B cell (primary cell): ENCODE data around the gene NMT2. TPM values are rescaled to one million over a fixed set of nuclear protein-coding genes. Genes with fewer than 3 reads are reported as not detected.
"Not testable (repeated sequence)": the region's sequence is repeated elsewhere in the genome, so short reads cannot be mapped to it uniquely, and the experiment has no call there.

Source experiments
- ATAC-seq: fragments of 200-7000 bp; cut with Tn5 transposase; one replicate; pipeline ENCODE4 v1.10.0; 2021; ENCODE audit warnings: low read depth, mild to moderate bottlenecking, moderate number of reproducible peaks, moderate library complexity
- CTCF ChIA-PET: fragments of 350-600 bp; sonication (Branson Sonifier 250); formaldehyde crosslinking; loops from one replicate; lab custom pipeline; 2021; ENCODE audit warnings: antibody characterized with exemption, inconsistent platforms; lab: Charles Lee
- POLR2A ChIA-PET: fragments of 350-600 bp; sonication (Branson Sonifier 250); formaldehyde crosslinking; loops from one replicate; lab custom pipeline; 2021; ENCODE audit warnings: antibody characterized with exemption; lab: Charles Lee
- DNase-seq: peaks from one replicate; pipeline ENCODE4 v3.0.0; 2013
- H2AFZ ChIP-seq: 2 replicates; pipeline ENCODE4 v1.6.1; 2012; ENCODE audit warnings: mild to moderate bottlenecking, low read depth, low read length; ENCODE audit not compliant: insufficient read depth, poor library complexity, severe bottlenecking
- H3K27ac ChIP-seq, 2 donors: 1 replicate in 1 of 2; 2 replicates in 1 of 2; pipeline ENCODE4 v1.5.1; 2012 to 2013; ENCODE audit warnings: low read length in 2 of 2, mild to moderate bottlenecking in 2 of 2, moderate library complexity in 1 of 2
- H3K27me3 ChIP-seq, 4 experiments: fragments of 200-600 bp in 1 of 4; sonication (generic) in 1 of 4; replicated peaks in 1 of 4; 1 replicate in 2 of 4; 2 replicates in 2 of 4; pipeline versions ENCODE4 v1.6.1 to v1.7.0; 2013 to 2016; ENCODE audit warnings: low read length in 3 of 4, mild to moderate bottlenecking in 2 of 4, mixed read lengths in 1 of 4, moderate library complexity in 1 of 4; ENCODE audit not compliant: insufficient read depth in 4 of 4, control insufficient read depth in 3 of 4; ENCODE audit errors: control extremely low read depth in 1 of 4
- H3K36me3 ChIP-seq, 2 experiments: replicated peaks in 1 of 2; 1 replicate in 1 of 2; 2 replicates in 1 of 2; pipeline versions ENCODE4 v1.6.1 to v1.7.1; 2013; ENCODE audit warnings: low read length in 1 of 2; ENCODE audit not compliant: insufficient read depth in 2 of 2, control insufficient read depth in 1 of 2; ENCODE audit errors: control extremely low read depth in 1 of 2, extremely low read depth in 1 of 2
- H3K4me1 ChIP-seq, 2 donors: fragments of 200-600 bp in 1 of 2; sonication (generic) in 1 of 2; 1 replicate in 1 of 2; 2 replicates in 1 of 2; pipeline versions ENCODE4 v1.5.1 to v1.6.1; 2013 to 2017; ENCODE audit warnings: low read length in 2 of 2; ENCODE audit not compliant: control insufficient read depth in 2 of 2, insufficient read depth in 2 of 2
- H3K4me2 ChIP-seq: replicated peaks from 2 replicates; pipeline ENCODE3; 2012; ENCODE audit warnings: mild to moderate bottlenecking, low read depth, low read length; ENCODE audit not compliant: poor library complexity, severe bottlenecking
- H3K4me3 ChIP-seq, 5 experiments: fragments of 200-600 bp in 1 of 5; sonication (generic) in 1 of 5; 1 replicate in 3 of 5; 2 replicates in 2 of 5; pipeline versions ENCODE4 v1.5.1 to v1.7.0; 2011 to 2016; ENCODE audit warnings: low read length in 4 of 5, mild to moderate bottlenecking in 4 of 5, low read depth in 2 of 5, control low read depth in 1 of 5, moderate library complexity in 1 of 5; ENCODE audit not compliant: insufficient read depth in 1 of 5; ENCODE audit errors: control extremely low read depth in 1 of 5, extremely low read depth in 1 of 5
- H3K79me2 ChIP-seq: fragments of 200-600 bp; sonication (generic); one replicate; pipeline ENCODE4 v1.6.0; 2016; ENCODE audit warnings: low read length; ENCODE audit not compliant: control insufficient read depth, insufficient read depth
- H3K9ac ChIP-seq: fragments of 200-600 bp; sonication (generic); 2 replicates; pipeline ENCODE4 v1.6.1; 2017; ENCODE audit warnings: mild to moderate bottlenecking, low read length, moderate library complexity
- H3K9me3 ChIP-seq, 3 donors: one replicate each; pipeline versions ENCODE4 v1.6.1 to v1.7.1; 2013; ENCODE audit warnings: low read length in 2 of 3; ENCODE audit not compliant: control insufficient read depth in 2 of 3, insufficient read depth in 1 of 3; ENCODE audit errors: control extremely low read depth in 1 of 3
- H4K20me1 ChIP-seq: 2 replicates; pipeline ENCODE4 v1.6.0; 2012; ENCODE audit warnings: mild to moderate bottlenecking, low read length; ENCODE audit not compliant: insufficient read depth, control insufficient read depth, poor library complexity, severe bottlenecking
- H3K27ac Mint-ChIP-seq: one replicate; pipeline ENCODE4 v1.8.0; 2021; ENCODE audit warnings: mixed read lengths
- H3K27me3 Mint-ChIP-seq: one replicate; pipeline ENCODE4 v1.8.0; 2021; ENCODE audit warnings: mixed read lengths
- H3K4me1 Mint-ChIP-seq: one replicate; pipeline ENCODE4 v1.8.0; 2021; ENCODE audit warnings: mixed read lengths
- H3K4me3 Mint-ChIP-seq: one replicate; pipeline ENCODE4 v1.8.0; 2021; ENCODE audit warnings: mixed read lengths
- H3K9me3 Mint-ChIP-seq: one replicate; pipeline ENCODE4 v1.8.0; 2022; ENCODE audit warnings: mixed read lengths; ENCODE audit not compliant: insufficient read depth
- EZH2 ChIP-seq: IDR thresholded peaks from 2 replicates; pipeline ENCODE4 v1.6.1; 2012; ENCODE audit warnings: borderline replicate concordance, low read depth, mild to moderate bottlenecking, moderate library complexity, low read length; ENCODE audit not compliant: insufficient read depth, poor library complexity, severe bottlenecking
- WGBS: methylation state at CpG from one replicate; pipeline ENCODE4 v1.1.5; 2013; ENCODE audit warnings: missing lambda C conversion rate; ENCODE audit not compliant: insufficient coverage; 5-methylcytosine and 5-hydroxymethylcytosine counted together
- intact Hi-C: fragments of 100-400 bp; cut with micrococcal nuclease; formaldehyde crosslinking; loops from one replicate; pipeline ENCODE4 v1.10.0; 2022
- polyA plus RNA-seq: library from polyadenylated mRNA; depleted of rRNA; stranded (reverse); fragments of >200 nt; gene quantifications from 2 replicates; pipeline ENCODE4 v1.2.3, GENCODE V29; 2012
- total RNA-seq, 2 donors: library from RNA; stranded (reverse); fragments of 120-200 nt in 1 of 2; gene quantifications; 1 replicate in 1 of 2; 2 replicates in 1 of 2; pipeline versions ENCODE4 v1.2.3 to v1.2.4, GENCODE V29; 2013 to 2022
- TF ChIP-seq, protein P1 (sequence below): fragments of 200-600 bp; IDR thresholded peaks from one replicate; pipeline ENCODE4 v1.8.0; 2022; ENCODE audit warnings: antibody characterized with exemption, mild to moderate bottlenecking

NMT2 gene
- total and polyA plus RNA-seq, 2 donors (not counting 1 experiment from before 2014, with no cell fraction given) = 2.8 to 73.3 TPM

DNA sequence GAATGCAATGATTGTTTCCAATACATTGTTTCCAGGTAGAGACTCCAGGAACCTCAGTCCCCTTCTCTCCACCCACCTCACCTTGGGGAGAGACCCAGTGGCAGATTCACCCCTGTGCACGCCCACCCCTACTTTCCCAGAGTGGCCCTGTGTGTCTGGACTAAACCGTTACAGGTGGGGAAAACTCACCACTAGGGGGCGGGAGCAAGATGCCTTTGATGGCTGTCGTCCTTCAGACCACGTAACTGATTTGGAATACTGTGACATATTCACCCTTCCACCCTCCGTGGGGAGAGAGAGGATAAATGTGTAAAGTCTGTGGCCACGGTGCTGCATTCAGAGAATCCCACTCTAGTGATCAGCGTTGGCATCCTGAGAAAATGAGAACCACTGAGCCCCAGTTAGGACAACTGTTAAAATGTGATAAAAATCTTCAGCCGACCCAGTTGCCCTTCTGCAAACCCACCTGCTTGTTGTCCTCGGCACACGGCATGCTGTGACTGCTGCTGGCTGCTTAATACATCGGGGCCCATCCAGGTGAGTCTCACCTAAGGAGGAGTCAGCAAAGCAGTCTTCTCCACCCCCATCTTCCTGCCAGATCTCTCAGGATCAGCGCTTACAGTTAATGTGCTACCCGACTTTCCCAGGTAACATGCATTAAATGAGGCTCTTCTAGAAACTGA is 41.5 kb upstream of the NMT2 start:
- Histone ChIP-seq H3K4me1 (peaks cover 16 to 18% of the 10 kb centered on the region in 2 donors), H3K9ac (no peak overlapping the region), H4K20me1 (no peaks in the 10 kb centered on the region), H2AFZ (peak overlapping the region; percentile 69), H3K27ac (no peak overlapping the region), H3K27me3 (no peaks in the 10 kb centered on the region), H3K4me2 (peak overlapping the region; percentile 45), H3K79me2 (no peaks in the 10 kb centered on the region), H3K9me3 (no peaks in the 10 kb centered on the region), H3K36me3 (no peaks in the 10 kb centered on the region), H3K4me3 (peak overlapping the region in 1 of 5 experiments; percentile 27)
- H3K4me3 Mint-ChIP-seq = no peak overlapping the region
- ChIA-PET POLR2A (interaction anchor here (0.7 kb wide), 1 partner anchor 29 kb away, joined by 4 read pairs; no protein-coding TSS in a partner anchor), CTCF (interaction anchor here (0.9 kb wide), 1 partner anchor 16 kb away, joined by 3 read pairs; no protein-coding TSS in a partner anchor)
- peaks cover 28% of the 10 kb centered on the region for H3K4me1 Mint-ChIP-seq
- 44% methylated on average over 9 of the region's 14 CpGs for whole genome bisulfite sequencing
- no peak overlapping the region for H3K27ac Mint-ChIP-seq
- DNase-seq (peak; percentile 79), ATAC-seq (peak; percentile 66)
- H3K27me3 Mint-ChIP-seq = no peaks in the 10 kb centered on the region
- intact Hi-C loops = loop anchor here (1.0 kb wide), 2 partner anchors 42 to 69 kb away; partner anchors contain the start of gene NMT2
- TF ChIP-seq, protein P1, sequence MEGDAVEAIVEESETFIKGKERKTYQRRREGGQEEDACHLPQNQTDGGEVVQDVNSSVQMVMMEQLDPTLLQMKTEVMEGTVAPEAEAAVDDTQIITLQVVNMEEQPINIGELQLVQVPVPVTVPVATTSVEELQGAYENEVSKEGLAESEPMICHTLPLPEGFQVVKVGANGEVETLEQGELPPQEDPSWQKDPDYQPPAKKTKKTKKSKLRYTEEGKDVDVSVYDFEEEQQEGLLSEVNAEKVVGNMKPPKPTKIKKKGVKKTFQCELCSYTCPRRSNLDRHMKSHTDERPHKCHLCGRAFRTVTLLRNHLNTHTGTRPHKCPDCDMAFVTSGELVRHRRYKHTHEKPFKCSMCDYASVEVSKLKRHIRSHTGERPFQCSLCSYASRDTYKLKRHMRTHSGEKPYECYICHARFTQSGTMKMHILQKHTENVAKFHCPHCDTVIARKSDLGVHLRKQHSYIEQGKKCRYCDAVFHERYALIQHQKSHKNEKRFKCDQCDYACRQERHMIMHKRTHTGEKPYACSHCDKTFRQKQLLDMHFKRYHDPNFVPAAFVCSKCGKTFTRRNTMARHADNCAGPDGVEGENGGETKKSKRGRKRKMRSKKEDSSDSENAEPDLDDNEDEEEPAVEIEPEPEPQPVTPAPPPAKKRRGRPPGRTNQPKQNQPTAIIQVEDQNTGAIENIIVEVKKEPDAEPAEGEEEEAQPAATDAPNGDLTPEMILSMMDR = peak; percentile 79
- TF ChIP-seq EZH2 = no peak
- no peaks in the 10 kb centered on the region for H3K9me3 Mint-ChIP-seq

DNA sequence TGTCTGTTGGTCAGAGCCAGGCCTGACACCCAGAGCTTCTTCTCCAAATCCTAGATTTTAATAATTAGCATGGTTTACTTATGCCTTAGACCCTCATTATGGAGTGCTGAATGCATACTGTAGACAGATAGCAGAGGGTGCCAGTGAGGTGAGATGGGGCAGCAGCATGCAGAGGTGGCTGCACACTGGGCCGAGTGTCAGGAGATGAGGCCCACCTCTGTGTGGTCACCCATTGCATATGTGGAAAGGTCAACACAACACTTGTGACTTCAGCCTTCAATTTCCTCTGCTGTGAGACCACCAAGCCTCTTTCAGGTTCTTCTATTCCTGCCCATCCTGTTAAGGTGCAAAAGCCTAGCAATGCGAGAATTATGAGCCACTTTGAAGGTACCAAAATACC is 39.7 kb upstream of the NMT2 start:
- H3K9me3 ChIP-seq = no peaks in the 10 kb centered on the region
- ATAC-seq = no peak
- DNase-seq = peak; percentile 14
- peak overlapping the region; percentile 51 for H3K4me2 ChIP-seq
- peak overlapping the region; percentile 48 for H2AFZ ChIP-seq
- intact Hi-C loops = no loop called here
- TF ChIP-seq EZH2 = no peak
- peak overlapping the region; percentile 77 to 84 for H3K27ac ChIP-seq
- Mint-ChIP-seq H3K27me3 (no peaks in the 10 kb centered on the region), H3K27ac (peak overlapping the region; percentile 90), H3K9me3 (no peaks in the 10 kb centered on the region), H3K4me1 (peaks cover 28% of the 10 kb centered on the region), H3K4me3 (peak overlapping the region; percentile 86)
- no peaks in the 10 kb centered on the region for H3K27me3 ChIP-seq
- peak overlapping the region in 1 of 5 experiments; percentile 59 for H3K4me3 ChIP-seq
- no peak overlapping the region for H3K9ac ChIP-seq
- POLR2A ChIA-PET = interaction anchor here (1.1 kb wide), 1 partner anchor 67 kb away, joined by 4 read pairs; no protein-coding TSS in a partner anchor
- H4K20me1 ChIP-seq = no peaks in the 10 kb centered on the region
- WGBS = 86% methylated on average over 1 of the region's 2 CpGs
- H3K36me3 ChIP-seq = no peaks in the 10 kb centered on the region
- H3K79me2 ChIP-seq = no peaks in the 10 kb centered on the region
- H3K4me1 ChIP-seq = peaks cover 16 to 18% of the 10 kb centered on the region in 2 donors
- CTCF ChIA-PET = interaction anchor here (0.7 kb wide), 1 partner anchor 109 kb away, joined by 3 read pairs; no protein-coding TSS in a partner anchor

DNA sequence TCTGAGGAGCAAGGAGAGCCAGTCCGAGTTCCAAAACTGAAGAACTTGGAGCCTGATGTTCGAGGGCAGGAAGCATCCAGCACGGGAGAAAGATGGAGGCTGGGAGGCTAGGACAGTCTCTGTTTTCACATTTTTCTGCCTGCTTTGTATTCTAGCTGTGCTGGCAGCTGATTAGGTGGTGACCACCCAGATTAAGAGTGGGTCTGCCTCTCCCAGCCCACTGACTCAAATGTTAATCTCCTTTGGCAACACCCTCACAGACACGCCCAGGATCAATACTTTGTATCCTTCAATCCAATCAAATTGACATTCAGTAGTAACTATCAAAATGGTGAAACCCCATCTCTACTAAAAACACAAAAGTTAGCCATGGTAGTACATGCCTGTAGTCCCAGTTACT is 38.9 kb upstream of the NMT2 start:
- H3K36me3 ChIP-seq, H4K20me1 ChIP-seq, H3K27me3 Mint-ChIP-seq, H3K9me3 ChIP-seq, H3K9me3 Mint-ChIP-seq, H3K4me3 Mint-ChIP-seq, ATAC-seq, H3K79me2 ChIP-seq, H3K27ac ChIP-seq, H3K9ac ChIP-seq, H3K4me3 ChIP-seq, DNase-seq, H3K27me3 ChIP-seq, H2AFZ ChIP-seq, H3K4me2 ChIP-seq, intact Hi-C loops: not testable (repeated sequence)
- Mint-ChIP-seq H3K27ac (peak overlapping the region; percentile 21), H3K4me1 (peaks cover 28% of the 10 kb centered on the region)
- ChIA-PET POLR2A (interaction anchor here (1.1 kb wide), 1 partner anchor 66 kb away, joined by 4 read pairs; no protein-coding TSS in a partner anchor), CTCF (interaction anchor here (0.7 kb wide), 1 partner anchor 108 kb away, joined by 3 read pairs; no protein-coding TSS in a partner anchor)
- peaks cover 16 to 18% of the 10 kb centered on the region in 2 donors for H3K4me1 ChIP-seq
- 100% methylated on average over 3 of the region's 4 CpGs for WGBS
